Skeletal muscle satellite cell (primary cell): ENCODE data around the gene ABTB1.
A peak's percentile ranks its signal among the peaks of the same experiment; 100 is the strongest.
"Not testable (repeated sequence)": the region's sequence is repeated elsewhere in the genome, so short reads cannot be mapped to it uniquely, and the experiment has no call there.

Experiments
- H3K27me3 ChIP-seq: 2 replicates; pipeline ENCODE4 v1.7.0; 2013; ENCODE audit warnings: low read length; ENCODE audit not compliant: control insufficient read depth, insufficient read depth
- H3K36me3 ChIP-seq: 2 replicates; pipeline ENCODE4 v1.7.0; 2013; ENCODE audit warnings: mild to moderate bottlenecking, control low read depth, low read length; ENCODE audit not compliant: insufficient read depth
- H3K4me1 ChIP-seq: 2 replicates; pipeline ENCODE4 v1.7.0; 2013; ENCODE audit warnings: low read length; ENCODE audit not compliant: control insufficient read depth, insufficient read depth
- H3K4me2 ChIP-seq: 2 replicates; pipeline ENCODE4 v1.7.0; 2013; ENCODE audit warnings: mild to moderate bottlenecking, low read length
- H3K4me3 ChIP-seq: 2 replicates; pipeline ENCODE4 v1.7.0; 2013; ENCODE audit warnings: low read length
- H3K9ac ChIP-seq: 2 replicates; pipeline ENCODE4 v1.7.0; 2013; ENCODE audit warnings: mild to moderate bottlenecking, low read depth, low read length, moderate library complexity
- H3K9me3 ChIP-seq: replicated peaks from 2 replicates; pipeline ENCODE4 v1.7.0; 2013; ENCODE audit warnings: mild to moderate bottlenecking, control low read depth, low read length

The ABTB1 gene

DNA sequence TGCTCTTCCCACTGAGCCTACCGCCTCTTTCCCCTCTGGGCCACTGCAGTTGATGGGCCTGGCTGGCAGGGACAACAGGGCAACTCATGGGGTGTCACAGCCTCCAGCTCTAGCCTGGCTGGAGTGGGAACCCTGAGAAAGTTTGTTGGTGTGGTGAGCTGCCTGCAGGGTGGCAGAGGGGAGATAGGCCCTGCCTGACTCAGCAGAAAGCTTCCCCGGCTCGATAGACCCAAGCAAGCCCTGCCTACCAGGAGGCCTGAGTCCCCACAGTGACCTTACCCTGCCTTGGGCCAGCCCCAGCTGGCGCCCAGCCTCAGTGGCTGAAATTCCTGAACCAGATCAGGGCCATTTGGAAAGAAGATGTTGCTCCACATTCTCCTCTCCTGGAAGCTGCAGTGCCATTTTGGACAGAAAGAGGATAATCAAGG lies 29.4 kb downstream of the ABTB1 start:
- no peaks in the 10 kb centered on the region for H3K27me3 ChIP-seq
- no peaks in the 10 kb centered on the region for H3K9me3 ChIP-seq
- no peak overlapping the region for H3K4me3 ChIP-seq
- H3K4me2 ChIP-seq = no peak overlapping the region
- H3K9ac ChIP-seq = no peak overlapping the region
- H3K36me3 ChIP-seq = peaks cover 8% of the 10 kb centered on the region
- H3K4me1 ChIP-seq = peaks cover 37% of the 10 kb centered on the region

GRCh38 chr3:127704840-127705239 lies 32.1 kb downstream of the ABTB1 start:
- H3K27me3 ChIP-seq, H3K9me3 ChIP-seq, H3K4me2 ChIP-seq, H3K4me3 ChIP-seq, H3K9ac ChIP-seq: not testable (repeated sequence)
- peaks cover 15% of the 10 kb centered on the region for H3K4me1 ChIP-seq
- H3K36me3 ChIP-seq = peaks cover 18% of the 10 kb centered on the region

- no peak overlapping the region for H3K9ac ChIP-seq
- H3K27me3 ChIP-seq = no peaks in the 10 kb centered on the region
- H3K4me1 ChIP-seq = peaks cover 26% of the 10 kb centered on the region
- peaks cover 18% of the 10 kb centered on the region for H3K36me3 ChIP-seq
- no peak overlapping the region for H3K4me2 ChIP-seq
- no peaks in the 10 kb centered on the region for H3K9me3 ChIP-seq
- no peak overlapping the region for H3K4me3 ChIP-seq
Observed at GRCh38 chr3:127706312-127706711, 33.6 kb downstream of the ABTB1 start.

GRCh38 chr3:127706785-127707351 lies 34.1 kb downstream of the ABTB1 start:
- no peak overlapping the region for H3K9ac ChIP-seq
- H3K36me3 ChIP-seq = peaks cover 17% of the 10 kb centered on the region
- H3K27me3 ChIP-seq = no peaks in the 10 kb centered on the region
- peaks cover 21% of the 10 kb centered on the region for H3K4me1 ChIP-seq
- H3K9me3 ChIP-seq = no peaks in the 10 kb centered on the region
- H3K4me2 ChIP-seq = no peak overlapping the region
- no peak overlapping the region for H3K4me3 ChIP-seq

- no peak overlapping the region for H3K4me3 ChIP-seq
- no peaks in the 10 kb centered on the region for H3K9me3 ChIP-seq
- H3K36me3 ChIP-seq = peaks cover 14% of the 10 kb centered on the region
- no peak overlapping the region for H3K9ac ChIP-seq
- no peaks in the 10 kb centered on the region for H3K27me3 ChIP-seq
- H3K4me2 ChIP-seq = no peak overlapping the region
- H3K4me1 ChIP-seq = peaks cover 17% of the 10 kb centered on the region
Observed at GRCh38 chr3:127707851-127708411, 35.2 kb downstream of the ABTB1 start.

GRCh38 chr3:127708837-127709236 lies 36.1 kb downstream of the ABTB1 start:
- Histone ChIP-seq H3K36me3 (peaks cover 22% of the 10 kb centered on the region), H3K4me1 (peaks cover 17% of the 10 kb centered on the region)

GRCh38 chr3:127709320-127710060 lies 36.7 kb downstream of the ABTB1 start:
- Histone ChIP-seq H3K4me3 (no peak overlapping the region), H3K36me3 (peaks cover 26% of the 10 kb centered on the region), H3K27me3 (no peaks in the 10 kb centered on the region), H3K9me3 (no peaks in the 10 kb centered on the region), H3K4me2 (no peak overlapping the region), H3K4me1 (peaks cover 17% of the 10 kb centered on the region), H3K9ac (no peak overlapping the region)

More at GRCh38 chr3:127708837-127709236, 36.1 kb downstream of the ABTB1 start:
- Histone ChIP-seq H3K4me3 (no peak overlapping the region), H3K9ac (no peak overlapping the region), H3K27me3 (no peaks in the 10 kb centered on the region), H3K4me2 (no peak overlapping the region), H3K9me3 (no peaks in the 10 kb centered on the region)

DNA sequence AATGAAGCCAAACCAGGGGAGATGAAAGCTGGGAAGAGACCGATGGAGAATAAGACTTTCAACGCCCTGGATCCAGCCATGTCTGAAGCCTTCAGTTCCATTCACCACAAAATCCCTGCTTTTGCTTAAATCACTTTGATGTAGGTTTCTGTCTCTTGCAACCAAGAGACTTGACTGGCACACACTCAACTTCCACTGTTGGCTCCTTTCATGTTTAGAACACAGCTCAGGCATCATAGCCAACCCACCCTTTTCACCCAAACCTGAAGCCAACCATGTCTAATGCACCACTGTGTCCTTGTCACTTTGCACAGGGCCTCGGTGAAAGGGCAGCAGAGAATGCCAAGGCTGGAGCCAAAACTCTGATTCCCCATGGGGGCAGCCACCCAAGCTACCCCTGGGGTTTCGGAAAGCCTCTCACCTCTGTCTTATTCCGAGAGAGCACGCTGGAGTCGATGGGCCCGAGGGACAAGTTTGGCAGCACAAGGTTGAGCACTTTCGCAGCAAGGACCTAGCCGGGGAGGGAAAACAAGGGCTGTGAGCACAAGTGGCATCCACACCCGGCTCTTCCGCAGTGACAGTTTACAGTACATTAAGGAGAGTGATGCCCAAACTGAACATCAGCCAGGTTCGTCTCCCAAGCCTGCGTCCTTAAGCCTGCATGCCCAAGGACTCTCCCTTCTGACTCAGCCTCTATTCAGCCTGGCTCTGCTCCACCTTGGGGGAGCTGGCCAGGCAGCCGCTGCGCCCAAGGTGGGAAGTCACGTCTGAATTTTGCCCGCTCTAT lies 37.6 kb downstream of the ABTB1 start:
- no peak overlapping the region for H3K4me3 ChIP-seq
- peaks cover 17% of the 10 kb centered on the region for H3K4me1 ChIP-seq
- H3K9me3 ChIP-seq = no peaks in the 10 kb centered on the region
- H3K27me3 ChIP-seq = no peaks in the 10 kb centered on the region
- H3K4me2 ChIP-seq = peak overlapping the region; percentile 13
- peaks cover 27% of the 10 kb centered on the region for H3K36me3 ChIP-seq
- H3K9ac ChIP-seq = no peak overlapping the region

DNA sequence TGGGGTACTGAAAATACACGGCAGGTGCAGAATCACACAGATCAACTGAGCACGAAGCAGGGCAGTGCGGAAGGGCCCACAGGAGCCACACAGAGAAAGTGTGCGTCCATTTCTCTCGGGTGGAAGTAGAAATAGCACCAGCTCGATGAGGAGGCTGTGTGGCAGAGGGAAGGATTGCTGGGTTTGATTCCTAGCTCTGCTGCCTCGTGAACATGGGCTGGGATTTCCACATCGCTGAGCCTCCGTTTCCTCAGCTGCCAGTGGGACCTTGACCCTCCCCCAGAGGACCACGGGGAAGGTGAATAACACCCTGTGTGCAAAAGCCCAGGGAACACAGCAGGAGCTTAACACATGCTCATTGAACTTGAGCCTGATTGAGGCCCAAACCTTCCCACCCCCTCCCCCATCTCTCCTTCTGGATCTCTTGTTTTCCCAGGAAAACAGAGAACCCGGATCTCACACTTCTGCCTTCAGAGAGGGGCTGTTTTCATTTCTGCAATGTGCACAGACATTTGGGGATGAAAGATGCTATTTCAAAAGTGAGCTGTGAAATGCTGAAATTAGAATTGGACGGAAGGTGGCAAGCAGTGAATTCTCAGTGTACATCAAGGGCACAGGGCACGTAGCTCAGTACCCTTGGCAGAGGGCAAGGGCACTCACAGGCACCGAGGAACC lies 38.4 kb downstream of the ABTB1 start:
- Histone ChIP-seq H3K4me3 (no peak overlapping the region), H3K36me3 (peaks cover 35% of the 10 kb centered on the region), H3K4me1 (peaks cover 17% of the 10 kb centered on the region), H3K4me2 (no peak overlapping the region), H3K9ac (no peak overlapping the region), H3K9me3 (no peaks in the 10 kb centered on the region), H3K27me3 (no peaks in the 10 kb centered on the region)

- Histone ChIP-seq H3K4me2 (no peak overlapping the region), H3K4me1 (peaks cover 17% of the 10 kb centered on the region), H3K9me3 (no peaks in the 10 kb centered on the region), H3K27me3 (no peaks in the 10 kb centered on the region), H3K36me3 (peaks cover 39% of the 10 kb centered on the region), H3K9ac (no peak overlapping the region), H3K4me3 (no peak overlapping the region)
Observed at GRCh38 chr3:127711896-127712295, 39.1 kb downstream of the ABTB1 start.

DNA sequence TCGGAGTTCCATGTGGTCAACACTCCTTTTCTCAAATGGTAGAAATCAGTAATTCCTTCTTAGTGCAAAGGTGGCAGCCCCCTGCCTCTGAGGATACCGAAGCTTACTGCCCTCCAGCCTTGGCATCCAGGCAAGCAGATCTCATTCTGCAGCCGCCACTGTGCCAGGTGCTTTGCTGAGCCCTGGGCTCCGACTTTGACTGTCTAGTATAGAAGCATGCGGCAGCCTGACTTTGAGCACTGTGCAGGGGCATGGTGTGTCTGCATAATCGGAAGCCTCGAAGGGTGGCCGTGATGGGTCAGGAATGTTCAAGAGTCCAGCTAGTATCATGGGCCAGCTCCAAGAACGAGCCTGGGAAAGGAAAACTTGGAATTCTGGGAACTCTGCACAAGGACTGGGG lies 39.7 kb downstream of the ABTB1 start:
- Histone ChIP-seq H3K9ac (no peak overlapping the region), H3K9me3 (no peaks in the 10 kb centered on the region), H3K4me3 (no peak overlapping the region), H3K36me3 (peaks cover 37% of the 10 kb centered on the region), H3K4me2 (no peak overlapping the region), H3K4me1 (peaks cover 17% of the 10 kb centered on the region), H3K27me3 (no peaks in the 10 kb centered on the region)
